PC-9 (cell line): Measurements from ENCODE around the gene ATP10A. TPM values are rescaled to one million over a fixed set of nuclear protein-coding genes. Genes with fewer than 3 reads are reported as not detected.

Experiments used
- BruUV-seq: library from RNA; stranded (reverse); fragments of 400-500 nt; replicated peaks from 2 replicates; lab custom pipeline; 2021; lab: Mats Ljungman, UMichigan
- CTCF ChIA-PET: fragments of 300-600 bp; sonication (Branson Sonifier 250); formaldehyde crosslinking; loops from one replicate; lab custom pipeline; 2022; ENCODE audit warnings: antibody characterized with exemption; lab: Charles Lee
- POLR2A ChIA-PET: fragments of 300-600 bp; sonication (Branson Sonifier 250); formaldehyde crosslinking; loops from one replicate; lab custom pipeline; 2022; ENCODE audit warnings: antibody characterized with exemption; ENCODE audit not compliant: unreplicated experiment; lab: Charles Lee
- DNase-seq, 2 experiments: peaks; one replicate each; pipeline versions ENCODE4 v3.0.0 to v3.0.0-alpha.2; 2015 to 2022; ENCODE audit warnings: mixed read lengths in 1 of 2
- H2AFZ ChIP-seq: fragments of 200-600 bp; sonication (generic); 2 replicates; pipeline ENCODE4 v1.8.1; 2017; ENCODE audit warnings: antibody characterized with exemption
- H3F3A ChIP-seq: fragments of 200-600 bp; sonication (generic); 2 replicates; pipeline ENCODE4 v1.8.1; 2017; ENCODE audit warnings: antibody characterized with exemption, mild to moderate bottlenecking, low read depth; ENCODE audit not compliant: insufficient read depth
- H3K27ac ChIP-seq: fragments of 200-600 bp; sonication (generic); 2 replicates; pipeline ENCODE4 v1.6.1; 2016; ENCODE audit warnings: mixed run types
- H3K27me3 ChIP-seq: fragments of 200-600 bp; sonication (generic); 2 replicates; pipeline ENCODE4 v1.6.1; 2016; ENCODE audit warnings: low read depth, mixed run types; ENCODE audit not compliant: insufficient read depth
- H3K36me3 ChIP-seq: fragments of 200-600 bp; sonication (generic); 2 replicates; pipeline ENCODE4 v1.6.1; 2016; ENCODE audit warnings: low read depth, mixed run types
- H3K4me1 ChIP-seq: fragments of 200-600 bp; sonication (generic); replicated peaks from 2 replicates; pipeline ENCODE4 v1.6.1; 2016; ENCODE audit warnings: mixed run types; ENCODE audit not compliant: insufficient read depth
- H3K4me2 ChIP-seq: fragments of 200-600 bp; sonication (generic); 2 replicates; pipeline ENCODE4 v1.6.1; 2017; ENCODE audit warnings: mixed run types
- H3K4me3 ChIP-seq: fragments of 200-600 bp; sonication (generic); 2 replicates; pipeline ENCODE4 v1.6.1; 2016; ENCODE audit warnings: mixed run types
- H3K79me2 ChIP-seq: fragments of 200-600 bp; sonication (generic); 2 replicates; pipeline ENCODE4 v1.6.1; 2017; ENCODE audit warnings: low read depth, mixed run types
- H3K9me2 ChIP-seq: fragments of 200-600 bp; sonication (generic); 2 replicates; pipeline ENCODE4 v1.8.1; 2017; ENCODE audit warnings: mild to moderate bottlenecking; ENCODE audit not compliant: insufficient read depth
- H3K9me3 ChIP-seq: fragments of 200-600 bp; sonication (generic); 2 replicates; pipeline ENCODE4 v1.8.1; 2016; ENCODE audit warnings: low read depth; ENCODE audit not compliant: insufficient read depth
- H4K20me1 ChIP-seq: fragments of 200-600 bp; sonication (generic); 2 replicates; pipeline ENCODE4 v1.8.1; 2017; ENCODE audit not compliant: insufficient read depth
- EZH2 ChIP-seq: fragments of 200-600 bp; sonication (generic); IDR thresholded peaks from 2 replicates; pipeline ENCODE4 v1.8.0; 2017; ENCODE audit warnings: antibody characterized with exemption, low read depth
- intact Hi-C: fragments of 100-400 bp; cut with micrococcal nuclease; formaldehyde crosslinking; loops from one replicate; pipeline ENCODE4 v1.10.0; 2022; ENCODE audit not compliant: unreplicated experiment
- total RNA-seq: library from RNA; stranded (reverse); gene quantifications from 2 replicates; pipeline ENCODE4 v1.2.3, GENCODE V29; 2021
- TF ChIP-seq, protein P1 (sequence below): fragments of 200-600 bp; sonication (generic); conservative IDR thresholded peaks from 2 replicates; pipeline ENCODE4 v1.6.1; 2017; ENCODE audit warnings: mixed run types, antibody characterized with exemption, mild to moderate bottlenecking, moderate library complexity

Gene ATP10A
- total RNA-seq, 1 experiment from 2014 or later: not detected

DNA sequence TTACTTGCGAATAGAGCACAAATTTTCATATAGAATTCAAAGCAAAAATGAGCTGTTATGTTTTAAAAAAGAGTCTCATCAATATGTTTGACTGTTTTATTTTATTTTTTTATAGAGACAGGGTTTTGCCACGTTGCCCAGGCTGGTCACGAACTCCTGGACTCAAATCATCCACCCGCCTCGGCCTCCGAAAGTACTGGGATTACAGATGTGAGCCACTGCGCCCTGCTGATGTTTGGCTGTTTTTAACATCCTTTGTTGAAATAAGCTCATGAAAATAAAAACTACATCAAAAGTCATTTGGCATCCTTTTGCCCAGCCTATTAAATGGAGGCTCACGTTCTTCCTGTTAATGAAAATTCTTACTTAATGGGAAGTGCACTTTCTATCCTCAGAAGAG is 154.7 kb downstream of the ATP10A start:
- ChIA-PET POLR2A (no interaction called here), CTCF (no interaction called here)
- TF ChIP-seq, protein P1, sequence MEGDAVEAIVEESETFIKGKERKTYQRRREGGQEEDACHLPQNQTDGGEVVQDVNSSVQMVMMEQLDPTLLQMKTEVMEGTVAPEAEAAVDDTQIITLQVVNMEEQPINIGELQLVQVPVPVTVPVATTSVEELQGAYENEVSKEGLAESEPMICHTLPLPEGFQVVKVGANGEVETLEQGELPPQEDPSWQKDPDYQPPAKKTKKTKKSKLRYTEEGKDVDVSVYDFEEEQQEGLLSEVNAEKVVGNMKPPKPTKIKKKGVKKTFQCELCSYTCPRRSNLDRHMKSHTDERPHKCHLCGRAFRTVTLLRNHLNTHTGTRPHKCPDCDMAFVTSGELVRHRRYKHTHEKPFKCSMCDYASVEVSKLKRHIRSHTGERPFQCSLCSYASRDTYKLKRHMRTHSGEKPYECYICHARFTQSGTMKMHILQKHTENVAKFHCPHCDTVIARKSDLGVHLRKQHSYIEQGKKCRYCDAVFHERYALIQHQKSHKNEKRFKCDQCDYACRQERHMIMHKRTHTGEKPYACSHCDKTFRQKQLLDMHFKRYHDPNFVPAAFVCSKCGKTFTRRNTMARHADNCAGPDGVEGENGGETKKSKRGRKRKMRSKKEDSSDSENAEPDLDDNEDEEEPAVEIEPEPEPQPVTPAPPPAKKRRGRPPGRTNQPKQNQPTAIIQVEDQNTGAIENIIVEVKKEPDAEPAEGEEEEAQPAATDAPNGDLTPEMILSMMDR: no peak
- no peaks in the 10 kb centered on the region for H4K20me1 ChIP-seq
- no peak overlapping the region for H3K4me3 ChIP-seq
- no peaks in the 10 kb centered on the region for H3K9me3 ChIP-seq
- intact Hi-C loops: no loop called here
- no peak overlapping the region for H3K27ac ChIP-seq
- H2AFZ ChIP-seq: no peak overlapping the region
- H3F3A ChIP-seq: no peaks in the 10 kb centered on the region
- H3K4me1 ChIP-seq: no peaks in the 10 kb centered on the region
- H3K4me2 ChIP-seq: no peak overlapping the region
- no peak for DNase-seq
- H3K36me3 ChIP-seq: no peaks in the 10 kb centered on the region
- H3K79me2 ChIP-seq: no peaks in the 10 kb centered on the region
- peaks cover 47% of the 10 kb centered on the region for H3K27me3 ChIP-seq
- H3K9me2 ChIP-seq: no peaks in the 10 kb centered on the region
- BruUV-seq: no TSS peak

DNA sequence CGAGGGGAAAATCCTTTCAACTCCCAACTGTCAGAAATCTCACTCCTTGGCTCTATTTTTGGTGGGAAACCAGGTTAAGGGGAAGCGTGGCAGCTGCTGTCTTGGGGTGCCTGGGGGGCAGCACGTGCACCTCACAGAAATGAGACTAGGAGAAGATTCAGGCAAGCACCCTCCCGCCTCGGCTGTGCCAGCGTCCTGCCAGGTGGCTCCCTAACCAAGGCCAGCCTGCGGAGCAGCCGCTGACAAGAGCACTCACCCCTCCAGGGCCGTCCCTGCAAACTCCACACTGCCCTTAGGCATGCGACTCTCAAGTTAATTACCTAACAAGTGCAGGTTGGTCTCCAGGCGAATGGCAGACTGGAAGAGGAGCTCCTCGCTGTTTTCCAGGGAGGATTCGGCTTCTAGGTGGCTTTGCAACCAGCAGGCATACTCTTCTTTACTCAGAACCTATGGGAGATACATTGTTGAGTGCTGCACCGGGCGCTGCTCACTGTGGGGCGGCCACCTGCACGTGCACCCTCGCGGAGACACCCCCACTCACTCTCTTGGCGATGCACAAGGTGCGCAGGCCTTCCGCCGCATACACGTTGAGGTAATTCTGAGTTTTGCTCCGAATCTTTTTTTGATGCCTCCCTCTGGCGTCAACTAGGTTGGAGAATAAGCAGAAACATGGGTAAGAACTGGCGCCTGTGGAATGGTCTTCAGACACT is 155.3 kb downstream of the ATP10A start:
- H3K79me2 ChIP-seq: no peaks in the 10 kb centered on the region
- POLR2A ChIA-PET: no interaction called here
- TF ChIP-seq, protein P1: no peak
- no peak for TF ChIP-seq EZH2
- no peaks in the 10 kb centered on the region for H4K20me1 ChIP-seq
- intact Hi-C loops: no loop called here
- no peaks in the 10 kb centered on the region for H3K9me2 ChIP-seq
- no peak overlapping the region for H3K4me2 ChIP-seq
- H3K27me3 ChIP-seq: peaks cover 48% of the 10 kb centered on the region
- no peak overlapping the region for H3K27ac ChIP-seq
- CTCF ChIA-PET: no interaction called here
- no peaks in the 10 kb centered on the region for H3F3A ChIP-seq
- H2AFZ ChIP-seq: no peak overlapping the region
- H3K36me3 ChIP-seq: no peaks in the 10 kb centered on the region
- H3K4me3 ChIP-seq: no peak overlapping the region
- no peak for DNase-seq
- no peaks in the 10 kb centered on the region for H3K9me3 ChIP-seq
- no peaks in the 10 kb centered on the region for H3K4me1 ChIP-seq
- no TSS peak for BruUV-seq

DNA sequence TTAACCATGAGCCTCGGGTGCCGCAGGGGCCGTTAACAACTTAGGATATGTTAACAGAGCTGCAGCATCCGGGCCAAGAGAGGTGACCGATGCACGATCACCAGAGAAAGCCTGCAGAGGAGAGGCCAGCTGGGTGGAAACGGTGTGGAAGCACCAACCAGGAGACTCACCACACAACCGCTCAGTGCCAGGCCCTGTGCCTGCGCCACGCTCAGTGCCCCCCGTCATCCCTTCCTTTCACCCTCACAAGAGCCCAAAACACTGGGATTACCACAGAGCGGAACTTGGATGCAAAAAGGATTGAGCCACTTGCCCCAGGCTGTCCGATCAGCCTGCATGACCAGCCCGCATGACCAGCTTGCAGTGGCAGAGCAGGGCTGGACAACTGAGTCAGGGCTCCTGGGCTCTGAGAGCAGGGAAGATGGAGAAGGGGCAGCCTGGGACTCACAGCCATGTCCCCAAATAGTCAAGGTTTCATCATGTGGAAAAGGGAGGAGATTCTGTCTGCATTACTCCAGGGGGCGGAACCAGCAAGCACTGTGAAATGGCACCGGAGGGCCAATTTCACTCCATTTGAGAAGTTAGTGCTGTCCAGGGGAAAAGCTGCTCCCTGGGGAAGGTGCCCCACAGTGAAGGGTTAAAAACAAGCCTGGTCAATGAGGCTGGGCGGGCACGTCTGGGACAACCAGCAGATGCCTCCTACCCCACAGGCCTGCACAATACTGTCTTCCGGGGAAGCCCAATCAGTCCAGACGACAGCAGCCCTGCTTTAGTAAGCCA is 156.8 kb downstream of the ATP10A start:
- peaks cover 44% of the 10 kb centered on the region for H3K27me3 ChIP-seq
- TF ChIP-seq, protein P1: no peak
- no peak for TF ChIP-seq EZH2
- H3K79me2 ChIP-seq: no peaks in the 10 kb centered on the region
- H2AFZ ChIP-seq: no peak overlapping the region
- no peaks in the 10 kb centered on the region for H4K20me1 ChIP-seq
- H3K27ac ChIP-seq: no peak overlapping the region
- ChIA-PET CTCF (no interaction called here), POLR2A (no interaction called here)
- no peak overlapping the region for H3K4me2 ChIP-seq
- DNase-seq: no peak
- H3K9me2 ChIP-seq: no peaks in the 10 kb centered on the region
- H3K36me3 ChIP-seq: no peaks in the 10 kb centered on the region
- BruUV-seq: no TSS peak
- no peaks in the 10 kb centered on the region for H3F3A ChIP-seq
- no peaks in the 10 kb centered on the region for H3K4me1 ChIP-seq
- intact Hi-C loops: no loop called here
- H3K9me3 ChIP-seq: no peaks in the 10 kb centered on the region
- H3K4me3 ChIP-seq: no peak overlapping the region
